Osteoblast (primary cell): ENCODE measurements around the gene DRC7. TPM values are rescaled to one million over a fixed set of nuclear protein-coding genes. Genes with fewer than 3 reads are reported as not detected.

Source experiments
- DNase-seq: peaks from one replicate; pipeline ENCODE4 v3.0.0; 2011; ENCODE audit warnings: low spot score, mixed read lengths; ENCODE audit not compliant: insufficient read length; ENCODE audit errors: missing footprints
- H2AFZ ChIP-seq: 2 replicates; pipeline ENCODE4 v1.6.0; 2011; ENCODE audit warnings: mild to moderate bottlenecking, low read length
- H3K27ac ChIP-seq: 2 replicates; pipeline ENCODE4 v1.5.1; 2011; ENCODE audit warnings: mild to moderate bottlenecking, low read depth, low read length, moderate library complexity
- H3K27me3 ChIP-seq: 2 replicates; pipeline ENCODE4 v1.6.0; 2012; ENCODE audit warnings: mild to moderate bottlenecking, control low read depth, inconsistent platforms, low read length, moderate library complexity; ENCODE audit not compliant: insufficient read depth
- H3K36me3 ChIP-seq: 2 replicates; pipeline ENCODE4 v1.5.1; 2011; ENCODE audit warnings: mild to moderate bottlenecking, low read length, control low read depth, moderate library complexity; ENCODE audit not compliant: insufficient read depth
- H3K4me1 ChIP-seq: 2 replicates; pipeline ENCODE4 v1.5.1; 2011; ENCODE audit warnings: mild to moderate bottlenecking, low read length, control low read depth, moderate library complexity; ENCODE audit not compliant: insufficient read depth
- H3K4me2 ChIP-seq: 2 replicates; pipeline ENCODE4 v1.6.0; 2011; ENCODE audit warnings: mild to moderate bottlenecking, low read length; ENCODE audit not compliant: insufficient read depth
- H3K4me3 ChIP-seq: fragments of 200-600 bp; sonication (generic); 3 replicates; pipeline ENCODE4 v1.5.1; 2012; ENCODE audit warnings: mild to moderate bottlenecking, low read length, inconsistent platforms; ENCODE audit not compliant: insufficient read depth
- H3K79me2 ChIP-seq: 2 replicates; pipeline ENCODE4 v1.6.0; 2012; ENCODE audit warnings: mild to moderate bottlenecking, low read length, control low read depth, inconsistent platforms; ENCODE audit not compliant: insufficient read depth
- H3K9me3 ChIP-seq: 2 replicates; pipeline ENCODE4 v1.5.1; 2011; ENCODE audit warnings: low read depth, low read length, control low read depth
- H4K20me1 ChIP-seq: 2 replicates; pipeline ENCODE4 v1.6.0; 2012; ENCODE audit warnings: mild to moderate bottlenecking, low read length, control low read depth; ENCODE audit not compliant: insufficient read depth
- total RNA-seq: library from RNA; depleted of rRNA; stranded (reverse); fragments of >200 nt; gene quantifications from 2 replicates; pipeline ENCODE4 v1.2.3, GENCODE V29; 2012
- TF ChIP-seq, protein P1 (sequence below): IDR thresholded peaks from 2 replicates; pipeline ENCODE4 v1.5.1; 2011; ENCODE audit warnings: mild to moderate bottlenecking, low read depth, low read length, moderate library complexity; ENCODE audit errors: extremely low read depth

Gene DRC7
- total RNA-seq, 1 donor = not detected

DNA sequence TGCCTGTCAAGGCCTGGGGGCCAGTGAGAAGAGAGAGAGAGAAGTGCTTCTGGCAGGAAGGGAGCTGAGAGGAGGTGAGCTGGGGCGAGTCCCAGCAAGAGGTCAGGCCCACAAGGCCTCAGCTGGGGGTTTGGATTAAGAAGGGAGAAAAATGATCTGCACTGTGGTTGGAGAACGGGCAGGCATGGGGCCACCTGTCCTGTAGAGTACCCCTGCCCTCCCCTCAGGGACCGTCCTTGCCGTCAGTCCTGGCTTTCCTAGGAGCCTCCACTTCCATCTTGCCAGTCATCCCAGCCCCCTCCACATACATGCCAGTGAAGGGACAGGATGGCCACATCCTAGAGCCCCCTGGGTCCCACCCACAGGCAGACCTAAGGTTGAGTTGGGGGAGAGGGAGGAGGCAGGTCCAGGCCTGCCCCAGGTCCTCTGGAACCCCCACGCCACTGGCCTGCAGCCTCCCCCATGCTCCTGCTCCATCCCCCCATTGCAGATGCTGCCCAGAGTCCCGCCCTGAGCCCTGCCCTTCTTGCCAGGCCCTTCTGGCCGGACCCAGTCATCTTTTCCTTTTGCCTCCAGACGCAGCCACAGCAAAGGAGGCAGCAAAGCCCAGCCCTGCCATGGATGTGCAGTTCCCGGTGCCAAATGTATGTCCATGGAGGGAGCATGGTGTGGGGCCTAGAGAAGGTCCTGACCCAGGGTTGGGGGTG, 59.9 kb downstream of the DRC7 start:
- no peaks in the 10 kb centered on the region for H3K79me2 ChIP-seq
- H2AFZ ChIP-seq = no peak overlapping the region
- no peaks in the 10 kb centered on the region for H3K27me3 ChIP-seq
- H3K36me3 ChIP-seq = peaks cover 7% of the 10 kb centered on the region
- no peaks in the 10 kb centered on the region for H3K4me1 ChIP-seq
- H4K20me1 ChIP-seq = peaks cover 6% of the 10 kb centered on the region
- no peak overlapping the region for H3K4me2 ChIP-seq
- TF ChIP-seq, protein P1, sequence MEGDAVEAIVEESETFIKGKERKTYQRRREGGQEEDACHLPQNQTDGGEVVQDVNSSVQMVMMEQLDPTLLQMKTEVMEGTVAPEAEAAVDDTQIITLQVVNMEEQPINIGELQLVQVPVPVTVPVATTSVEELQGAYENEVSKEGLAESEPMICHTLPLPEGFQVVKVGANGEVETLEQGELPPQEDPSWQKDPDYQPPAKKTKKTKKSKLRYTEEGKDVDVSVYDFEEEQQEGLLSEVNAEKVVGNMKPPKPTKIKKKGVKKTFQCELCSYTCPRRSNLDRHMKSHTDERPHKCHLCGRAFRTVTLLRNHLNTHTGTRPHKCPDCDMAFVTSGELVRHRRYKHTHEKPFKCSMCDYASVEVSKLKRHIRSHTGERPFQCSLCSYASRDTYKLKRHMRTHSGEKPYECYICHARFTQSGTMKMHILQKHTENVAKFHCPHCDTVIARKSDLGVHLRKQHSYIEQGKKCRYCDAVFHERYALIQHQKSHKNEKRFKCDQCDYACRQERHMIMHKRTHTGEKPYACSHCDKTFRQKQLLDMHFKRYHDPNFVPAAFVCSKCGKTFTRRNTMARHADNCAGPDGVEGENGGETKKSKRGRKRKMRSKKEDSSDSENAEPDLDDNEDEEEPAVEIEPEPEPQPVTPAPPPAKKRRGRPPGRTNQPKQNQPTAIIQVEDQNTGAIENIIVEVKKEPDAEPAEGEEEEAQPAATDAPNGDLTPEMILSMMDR = no peak
- no peak overlapping the region for H3K27ac ChIP-seq
- DNase-seq = peak; percentile 81
- H3K4me3 ChIP-seq = no peak overlapping the region
- H3K9me3 ChIP-seq = no peaks in the 10 kb centered on the region

GRCh38 chr16:57755061-57755684, 60.6 kb downstream of the DRC7 start:
- DNase-seq = peak; percentile 65
- H3K4me2 ChIP-seq = no peak overlapping the region
- TF ChIP-seq, protein P1 = peak; percentile 7
- no peak overlapping the region for H2AFZ ChIP-seq
- H3K79me2 ChIP-seq = no peaks in the 10 kb centered on the region
- peaks cover 6% of the 10 kb centered on the region for H4K20me1 ChIP-seq
- H3K4me3 ChIP-seq = no peak overlapping the region
- H3K27ac ChIP-seq = no peak overlapping the region
- H3K4me1 ChIP-seq = no peaks in the 10 kb centered on the region
- no peaks in the 10 kb centered on the region for H3K27me3 ChIP-seq
- H3K9me3 ChIP-seq = no peaks in the 10 kb centered on the region
- peaks cover 12% of the 10 kb centered on the region for H3K36me3 ChIP-seq

DNA sequence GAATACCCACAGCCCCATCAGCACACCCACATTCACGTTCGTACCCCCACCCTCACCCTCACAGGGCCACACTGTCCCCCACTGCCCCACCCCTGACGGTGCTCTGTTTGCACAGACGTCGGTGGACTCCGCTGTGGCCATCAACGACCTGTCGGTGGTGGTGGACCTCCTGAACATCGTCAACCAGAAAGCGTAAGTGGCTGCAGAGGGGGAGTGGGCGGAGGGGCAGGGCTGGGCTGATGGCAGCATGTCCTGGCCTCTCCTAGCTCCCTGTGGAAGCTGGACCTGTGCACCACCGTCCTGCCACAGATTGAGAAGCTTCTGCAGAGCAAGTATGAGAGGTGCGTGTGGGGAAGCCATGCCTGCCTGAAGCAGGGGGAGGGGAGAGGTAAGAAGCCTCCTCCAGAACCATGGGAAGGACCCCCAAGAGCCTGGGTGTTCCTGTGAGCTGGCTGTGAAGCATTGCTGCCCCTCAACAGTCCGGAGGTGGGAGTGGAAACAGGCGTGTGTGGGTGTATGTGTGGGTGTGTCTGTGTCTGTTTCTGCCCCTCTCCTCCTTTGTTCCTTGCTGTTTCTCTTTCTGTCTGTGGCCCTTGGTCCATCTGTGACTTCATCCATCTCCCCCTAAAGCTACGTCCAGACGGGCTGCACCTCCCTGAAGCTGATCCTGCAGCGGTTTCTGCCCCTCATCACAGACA, 61.3 kb downstream of the DRC7 start:
- peak; percentile 85 for DNase-seq
- H3K36me3 ChIP-seq = peaks cover 12% of the 10 kb centered on the region
- no peak overlapping the region for H3K27ac ChIP-seq
- TF ChIP-seq, protein P1 = no peak
- no peak overlapping the region for H3K4me3 ChIP-seq
- no peaks in the 10 kb centered on the region for H3K4me1 ChIP-seq
- no peak overlapping the region for H3K4me2 ChIP-seq
- no peak overlapping the region for H2AFZ ChIP-seq
- no peaks in the 10 kb centered on the region for H3K27me3 ChIP-seq
- peaks cover 6% of the 10 kb centered on the region for H4K20me1 ChIP-seq
- H3K79me2 ChIP-seq = no peaks in the 10 kb centered on the region
- no peaks in the 10 kb centered on the region for H3K9me3 ChIP-seq
